DLD1 (cell line): ENCODE results near the gene IMMP1L.
"Not testable (repeated sequence)": the region's sequence is repeated elsewhere in the genome, so short reads cannot be mapped to it uniquely, and the experiment has no call there.

Experiments used
- in situ Hi-C: cut with HindIII; loops from 2 replicates; pipeline ENCODE4 v1.10.0; 2017; ENCODE audit warnings: low sequenced_read_pairs

Gene IMMP1L

GRCh38 chr11:31509429-31510345 lies at the start of gene IMMP1L, which contains the start of gene ELP4:
Gene IMMP1L, minus strand, starts transcription at chr11:31509622. Its CDS starts 46,346 bp downstream, at chr11:31463276.
Gene ELP4, plus strand, starts transcription at chr11:31509767. Its CDS starts 18 bp downstream, at chr11:31509785.
- in situ Hi-C loops, result no loop called here

- in situ Hi-C loops, result no loop called here
Measured at GRCh38 chr11:31558001-31558400, 48.6 kb upstream of the IMMP1L start.

- in situ Hi-C loops, result no loop called here
Measured at GRCh38 chr11:31555938-31556337, 46.5 kb upstream of the IMMP1L start.

- in situ Hi-C loops, result no loop called here
Measured at GRCh38 chr11:31542862-31543261, 33.4 kb upstream of the IMMP1L start.

- in situ Hi-C loops, result no loop called here
Measured at GRCh38 chr11:31535479-31535878, 26.1 kb upstream of the IMMP1L start.

- in situ Hi-C loops, result no loop called here
Measured at GRCh38 chr11:31531293-31531692, 21.9 kb upstream of the IMMP1L start.

- in situ Hi-C loops, result no loop called here
Measured at GRCh38 chr11:31529701-31530100, 20.3 kb upstream of the IMMP1L start.

GRCh38 chr11:31529189-31529588 lies 19.8 kb upstream of the IMMP1L start:
- in situ Hi-C loops, result no loop called here

- in situ Hi-C loops, result no loop called here
Measured at GRCh38 chr11:31521497-31522150, 12.2 kb upstream of the IMMP1L start.

GRCh38 chr11:31512117-31512516 lies 2.7 kb upstream of the IMMP1L start:
- in situ Hi-C loops, result no loop called here

- in situ Hi-C loops, result no loop called here
Measured at GRCh38 chr11:31509051-31509428, 382 bp downstream of the IMMP1L start.

- in situ Hi-C loops, result no loop called here
Measured at GRCh38 chr11:31500560-31500959, 8.9 kb downstream of the IMMP1L start.

GRCh38 chr11:31499576-31500178 lies 9.7 kb downstream of the IMMP1L start:
- in situ Hi-C loops, result no loop called here

GRCh38 chr11:31493762-31494161 lies 15.7 kb downstream of the IMMP1L start:
- in situ Hi-C loops, result not testable (repeated sequence)

GRCh38 chr11:31493235-31493634 lies 16.2 kb downstream of the IMMP1L start:
- in situ Hi-C loops, result no loop called here

GRCh38 chr11:31492320-31492913 lies 17.0 kb downstream of the IMMP1L start:
- in situ Hi-C loops, result no loop called here

- in situ Hi-C loops, result no loop called here
Measured at GRCh38 chr11:31487848-31488247, 21.6 kb downstream of the IMMP1L start.

- in situ Hi-C loops, result no loop called here
Measured at GRCh38 chr11:31484497-31484896, 24.9 kb downstream of the IMMP1L start.

- in situ Hi-C loops, result no loop called here
Measured at GRCh38 chr11:31480930-31481329, 28.5 kb downstream of the IMMP1L start.

GRCh38 chr11:31479066-31479465 lies 30.4 kb downstream of the IMMP1L start:
- in situ Hi-C loops, result no loop called here

- in situ Hi-C loops, result no loop called here
Measured at GRCh38 chr11:31478223-31478590, 31.2 kb downstream of the IMMP1L start.
